HCT116 (cell line): Measurements from ENCODE around the gene ADD3. TPM values are rescaled to one million over a fixed set of nuclear protein-coding genes. Genes with fewer than 3 reads are reported as not detected.

Experiments used
- ATAC-seq: fragments of 200-7000 bp; cut with Tn5 transposase; 2 replicates; pipeline ENCODE4 v1.9.1; 2020; ENCODE audit warnings: mild to moderate bottlenecking, moderate library complexity
- BruUV-seq: library from RNA; stranded (reverse); fragments of 400-500 nt; replicated peaks from 2 replicates; lab custom pipeline; 2021; lab: Mats Ljungman, UMichigan
- CTCF ChIA-PET: fragments of 300-600 bp; sonication (Branson Sonifier 250); formaldehyde crosslinking; loops from one replicate; lab custom pipeline; 2021; ENCODE audit warnings: antibody characterized with exemption; lab: Charles Lee
- POLR2A ChIA-PET: fragments of 300-600, 350-600 bp; sonication (Branson Sonifier 250); formaldehyde crosslinking; loops from one replicate; lab custom pipeline; 2021; ENCODE audit warnings: antibody characterized with exemption; lab: Charles Lee
- RAD21 ChIA-PET, 2 experiments: fragments of 300-600 bp; sonication (Branson Sonifier 250); formaldehyde crosslinking; loops; one replicate each; lab custom pipeline; 2023; ENCODE audit warnings: low total read pairs in 2 of 2; ENCODE audit not compliant: uncharacterized antibody in 2 of 2, unreplicated experiment in 2 of 2, low non-redundant PET in 1 of 2; lab: Charles Lee
- DNase-seq: peaks from one replicate; pipeline ENCODE4 v3.0.0-alpha.2; 2010; ENCODE audit warnings: low read depth, low spot score
- H2AFZ ChIP-seq: fragments of 200-600 bp; shearing (Covaris generic), sonication (generic); 2 replicates; pipeline ENCODE4 v1.6.1; 2017; ENCODE audit warnings: low read depth, mixed run types, mixed read lengths, antibody characterized with exemption, low read length; ENCODE audit not compliant: poor library complexity, severe bottlenecking
- H3K27ac ChIP-seq: 2 replicates; pipeline ENCODE4 v1.5.1; 2012; ENCODE audit warnings: low read depth, low read length
- H3K27me3 ChIP-seq: fragments of 200-600 bp; sonication (generic); 2 replicates; pipeline ENCODE4 v1.6.1; 2016; ENCODE audit warnings: mixed run types, low read length, mixed read lengths; ENCODE audit not compliant: insufficient read depth
- H3K36me3 ChIP-seq, 2 experiments: fragments of 200-500 bp in 1 of 2; fragments of 200-600 bp in 1 of 2; sonication (Bioruptor generic) in 1 of 2; sonication (generic) in 1 of 2; 2 replicates each; pipeline versions ENCODE4 v1.5.1 to v1.6.1; 2014 to 2016; ENCODE audit warnings: low read length in 2 of 2, inconsistent platforms in 1 of 2, mixed read lengths in 1 of 2, mixed run types in 1 of 2; ENCODE audit not compliant: insufficient read depth in 2 of 2, control insufficient read depth in 1 of 2
- H3K4me1 ChIP-seq, 2 experiments: fragments of 200-600 bp in 1 of 2; sonication (generic) in 1 of 2; 2 replicates each; pipeline versions ENCODE4 v1.5.1 to v1.6.1; 2012 to 2017; ENCODE audit warnings: low read length in 2 of 2, inconsistent platforms in 1 of 2, mild to moderate bottlenecking in 1 of 2, mixed read lengths in 1 of 2, mixed run types in 1 of 2, moderate library complexity in 1 of 2; ENCODE audit not compliant: insufficient read depth in 2 of 2, control insufficient read depth in 1 of 2
- H3K4me2 ChIP-seq: fragments of 200-600 bp; sonication (generic); 2 replicates; pipeline ENCODE4 v1.6.1; 2017; ENCODE audit warnings: mixed run types, low read length, mixed read lengths
- H3K4me3 ChIP-seq, 2 experiments: fragments of 200-600 bp in 1 of 2; sonication (generic) in 1 of 2; replicated peaks in 1 of 2; 2 replicates each; pipeline ENCODE4 v1.5.1; 2011 to 2016; ENCODE audit warnings: low read length in 2 of 2, control low read depth in 1 of 2, low read depth in 1 of 2, mild to moderate bottlenecking in 1 of 2, mixed read lengths in 1 of 2, mixed run types in 1 of 2
- H3K79me2 ChIP-seq: fragments of 200-600 bp; sonication (generic); 2 replicates; pipeline ENCODE4 v1.6.1; 2017; ENCODE audit warnings: mild to moderate bottlenecking, mixed run types, low read length, moderate library complexity, mixed read lengths; ENCODE audit not compliant: insufficient read depth
- H3K9ac ChIP-seq: fragments of 200-600 bp; sonication (generic); 2 replicates; pipeline ENCODE4 v1.6.1; 2016; ENCODE audit warnings: low read length, mixed read lengths
- H3K9me2 ChIP-seq: fragments of 200-600 bp; sonication (generic), shearing (Covaris generic); 2 replicates; pipeline ENCODE4 v1.6.1; 2017; ENCODE audit warnings: mixed run types, mild to moderate bottlenecking, moderate library complexity; ENCODE audit not compliant: insufficient read depth
- H3K9me3 ChIP-seq, 2 experiments: fragments of 200-500 bp in 1 of 2; fragments of 200-600 bp in 1 of 2; sonication (Bioruptor generic) in 1 of 2; sonication (generic) in 1 of 2; 2 replicates each; pipeline ENCODE4 v1.6.1; 2014 to 2017; ENCODE audit warnings: low read length in 2 of 2, mixed read lengths in 2 of 2, inconsistent platforms in 1 of 2, low read depth in 1 of 2, mild to moderate bottlenecking in 1 of 2, mixed run types in 1 of 2, moderate library complexity in 1 of 2; ENCODE audit not compliant: control insufficient read depth in 1 of 2, insufficient read depth in 1 of 2
- H4K20me1 ChIP-seq: fragments of 200-600 bp; sonication (generic), shearing (Covaris generic); 2 replicates; pipeline ENCODE4 v1.6.1; 2017; ENCODE audit warnings: mixed run types, mild to moderate bottlenecking, moderate library complexity; ENCODE audit not compliant: insufficient read depth
- CBX3 ChIP-seq: IDR thresholded peaks from 2 replicates; pipeline ENCODE4 v1.6.1; 2012; ENCODE audit warnings: low read depth
- EZH2 ChIP-seq: fragments of 200-600 bp; sonication (generic); IDR thresholded peaks from 2 replicates; pipeline ENCODE4 v1.6.1; 2017; ENCODE audit warnings: antibody characterized with exemption, mixed run types
- FOSL1 ChIP-seq: IDR thresholded peaks from 2 replicates; pipeline ENCODE4 v1.6.1; 2012; ENCODE audit warnings: low read depth
- JUND ChIP-seq: IDR thresholded peaks from 2 replicates; pipeline ENCODE4 v1.6.1; 2012
- POLR2AphosphoS5 ChIP-seq: IDR thresholded peaks from 2 replicates; pipeline ENCODE4 v1.6.1; 2011; ENCODE audit warnings: mild to moderate bottlenecking, low read depth, low read length, moderate library complexity
- RAD21 ChIP-seq: IDR thresholded peaks from 2 replicates; pipeline ENCODE4 v1.6.1; 2012; ENCODE audit warnings: low read depth, mild to moderate bottlenecking
- SIN3A ChIP-seq: IDR thresholded peaks from 2 replicates; pipeline ENCODE4 v1.6.1; 2012; ENCODE audit warnings: low read depth
- SP1 ChIP-seq: IDR thresholded peaks from 2 replicates; pipeline ENCODE4 v1.6.1; 2012; ENCODE audit warnings: low read depth
- SRF ChIP-seq: IDR thresholded peaks from 2 replicates; pipeline ENCODE4 v1.6.1; 2012; ENCODE audit warnings: low read depth
- TCF7L2 ChIP-seq: IDR thresholded peaks from 2 replicates; pipeline ENCODE4 v1.7.0; 2011; ENCODE audit warnings: borderline replicate concordance, inconsistent platforms; ENCODE audit not compliant: insufficient read depth, insufficient read length; ENCODE audit errors: extremely low read depth
- YY1 ChIP-seq: IDR thresholded peaks from 2 replicates; pipeline ENCODE4 v1.6.1; 2011; ENCODE audit warnings: low read length, low read depth, moderate library complexity, mild to moderate bottlenecking; ENCODE audit not compliant: insufficient replicate concordance; ENCODE audit errors: extremely low read depth
- ZFX ChIP-seq: fragments of 450-650 bp; IDR thresholded peaks from 2 replicates; pipeline ENCODE4 v1.6.1; 2017
- ZNF274 ChIP-seq: fragments of 200-500 bp; sonication (Bioruptor generic); IDR thresholded peaks from 2 replicates; pipeline ENCODE4 v1.6.1; 2014; ENCODE audit warnings: mild to moderate bottlenecking, low read depth, low read length, inconsistent platforms
- intact Hi-C: fragments of 100-400 bp; cut with micrococcal nuclease; formaldehyde crosslinking; loops from 2 replicates; pipeline ENCODE4 v1.10.0; 2022
- total RNA-seq: library from RNA; stranded (reverse); gene quantifications from one replicate; pipeline ENCODE4 v1.2.1, GENCODE V29; 2021; ENCODE audit not compliant: unreplicated experiment
- TF ChIP-seq, protein P1 (sequence below): IDR thresholded peaks from 2 replicates; pipeline ENCODE4 v1.6.1; 2012; ENCODE audit warnings: low read depth
- TF ChIP-seq, protein P2 (sequence below): IDR thresholded peaks from 2 replicates; pipeline ENCODE4 v1.6.1; 2012
- TF ChIP-seq, protein P3 (sequence below): IDR thresholded peaks from 2 replicates; pipeline ENCODE4 v1.6.1; 2011; ENCODE audit warnings: mild to moderate bottlenecking, low read length, moderate library complexity; ENCODE audit not compliant: insufficient replicate concordance; ENCODE audit errors: extremely low read depth
- TF ChIP-seq, protein P4 (sequence below), 3 experiments: fragments of 200-600 bp in 1 of 3; sonication (generic) in 1 of 3; IDR thresholded peaks in 2 of 3; conservative IDR thresholded peaks in 1 of 3; 2 replicates each; pipeline ENCODE4 v1.5.1; 2012 to 2017; ENCODE audit warnings: low read depth in 2 of 3, low read length in 2 of 3, antibody characterized with exemption in 1 of 3, borderline replicate concordance in 1 of 3, control low read depth in 1 of 3, mild to moderate bottlenecking in 1 of 3, mixed read lengths in 1 of 3, mixed run types in 1 of 3, moderate library complexity in 1 of 3; ENCODE audit not compliant: insufficient read depth in 1 of 3

The ADD3 gene
- total RNA-seq, 1 experiment from 2014 or later = 41.1 TPM

DNA sequence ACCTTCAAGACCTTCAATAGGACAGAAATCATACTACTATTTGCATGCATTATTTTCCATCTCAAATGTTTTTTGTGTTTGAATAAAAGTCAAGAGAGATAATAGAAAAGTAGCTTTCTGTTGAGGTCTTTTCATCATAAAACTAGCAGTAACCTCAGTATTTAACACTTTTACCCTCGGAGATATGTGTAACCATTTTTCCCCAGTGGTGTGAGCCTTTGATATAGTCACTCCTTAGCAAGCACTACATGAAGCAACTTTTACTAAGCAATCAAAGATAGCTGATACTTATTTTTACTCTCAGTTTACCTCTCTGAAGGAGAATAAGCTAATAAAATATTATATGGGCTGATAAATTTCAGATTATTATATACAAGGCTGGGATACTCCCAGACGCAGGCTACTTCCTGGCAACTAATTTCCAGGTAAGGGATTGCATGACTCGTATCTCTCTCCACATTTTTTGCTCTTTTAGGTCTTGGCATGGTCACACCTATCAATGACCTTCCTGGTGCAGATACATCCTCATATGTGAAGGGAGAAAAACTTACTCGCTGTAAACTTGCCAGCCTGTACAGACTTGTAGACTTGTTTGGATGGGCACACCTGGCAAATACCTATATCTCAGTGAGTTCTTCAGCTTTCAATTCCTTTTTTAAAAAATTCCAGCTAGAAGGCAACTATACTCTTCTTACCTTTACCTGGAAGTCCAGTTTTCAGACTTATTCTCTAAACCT, 108.2 kb downstream of the ADD3 start:
- CTCF ChIA-PET = interaction anchor here (0.7 kb wide), 1 partner anchor 106 kb away, joined by 6 read pairs; no protein-coding TSS in a partner anchor
- H3K79me2 ChIP-seq = no peaks in the 10 kb centered on the region
- H4K20me1 ChIP-seq = no peaks in the 10 kb centered on the region
- 0 out of 4 replicates have a peak, but pooled peaks cover 0 to 5% of the 10 kb centered on the region in 2 experiments for H3K36me3 ChIP-seq
- H3K27ac ChIP-seq = no peak overlapping the region
- no peaks in the 10 kb centered on the region for H3K9me2 ChIP-seq
- H3K9me3 ChIP-seq = no peaks in the 10 kb centered on the region
- no peak overlapping the region for H3K9ac ChIP-seq
- H3K4me1 ChIP-seq = no peaks in the 10 kb centered on the region
- no peak overlapping the region for H2AFZ ChIP-seq
- no TSS peak for BruUV-seq
- TF ChIP-seq ZFX (no peak), FOSL1 (no peak), SP1 (no peak), TCF7L2 (no peak), YY1 (no peak), SIN3A (no peak), POLR2AphosphoS5 (no peak), JUND (no peak), SRF (no peak), ZNF274 (no peak), RAD21 (no peak), CBX3 (no peak), EZH2 (no peak)
- TF ChIP-seq, protein P1, sequence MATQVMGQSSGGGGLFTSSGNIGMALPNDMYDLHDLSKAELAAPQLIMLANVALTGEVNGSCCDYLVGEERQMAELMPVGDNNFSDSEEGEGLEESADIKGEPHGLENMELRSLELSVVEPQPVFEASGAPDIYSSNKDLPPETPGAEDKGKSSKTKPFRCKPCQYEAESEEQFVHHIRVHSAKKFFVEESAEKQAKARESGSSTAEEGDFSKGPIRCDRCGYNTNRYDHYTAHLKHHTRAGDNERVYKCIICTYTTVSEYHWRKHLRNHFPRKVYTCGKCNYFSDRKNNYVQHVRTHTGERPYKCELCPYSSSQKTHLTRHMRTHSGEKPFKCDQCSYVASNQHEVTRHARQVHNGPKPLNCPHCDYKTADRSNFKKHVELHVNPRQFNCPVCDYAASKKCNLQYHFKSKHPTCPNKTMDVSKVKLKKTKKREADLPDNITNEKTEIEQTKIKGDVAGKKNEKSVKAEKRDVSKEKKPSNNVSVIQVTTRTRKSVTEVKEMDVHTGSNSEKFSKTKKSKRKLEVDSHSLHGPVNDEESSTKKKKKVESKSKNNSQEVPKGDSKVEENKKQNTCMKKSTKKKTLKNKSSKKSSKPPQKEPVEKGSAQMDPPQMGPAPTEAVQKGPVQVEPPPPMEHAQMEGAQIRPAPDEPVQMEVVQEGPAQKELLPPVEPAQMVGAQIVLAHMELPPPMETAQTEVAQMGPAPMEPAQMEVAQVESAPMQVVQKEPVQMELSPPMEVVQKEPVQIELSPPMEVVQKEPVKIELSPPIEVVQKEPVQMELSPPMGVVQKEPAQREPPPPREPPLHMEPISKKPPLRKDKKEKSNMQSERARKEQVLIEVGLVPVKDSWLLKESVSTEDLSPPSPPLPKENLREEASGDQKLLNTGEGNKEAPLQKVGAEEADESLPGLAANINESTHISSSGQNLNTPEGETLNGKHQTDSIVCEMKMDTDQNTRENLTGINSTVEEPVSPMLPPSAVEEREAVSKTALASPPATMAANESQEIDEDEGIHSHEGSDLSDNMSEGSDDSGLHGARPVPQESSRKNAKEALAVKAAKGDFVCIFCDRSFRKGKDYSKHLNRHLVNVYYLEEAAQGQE = no peak
- TF ChIP-seq, protein P2, sequence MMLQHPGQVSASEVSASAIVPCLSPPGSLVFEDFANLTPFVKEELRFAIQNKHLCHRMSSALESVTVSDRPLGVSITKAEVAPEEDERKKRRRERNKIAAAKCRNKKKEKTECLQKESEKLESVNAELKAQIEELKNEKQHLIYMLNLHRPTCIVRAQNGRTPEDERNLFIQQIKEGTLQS = no peak
- TF ChIP-seq, protein P3, sequence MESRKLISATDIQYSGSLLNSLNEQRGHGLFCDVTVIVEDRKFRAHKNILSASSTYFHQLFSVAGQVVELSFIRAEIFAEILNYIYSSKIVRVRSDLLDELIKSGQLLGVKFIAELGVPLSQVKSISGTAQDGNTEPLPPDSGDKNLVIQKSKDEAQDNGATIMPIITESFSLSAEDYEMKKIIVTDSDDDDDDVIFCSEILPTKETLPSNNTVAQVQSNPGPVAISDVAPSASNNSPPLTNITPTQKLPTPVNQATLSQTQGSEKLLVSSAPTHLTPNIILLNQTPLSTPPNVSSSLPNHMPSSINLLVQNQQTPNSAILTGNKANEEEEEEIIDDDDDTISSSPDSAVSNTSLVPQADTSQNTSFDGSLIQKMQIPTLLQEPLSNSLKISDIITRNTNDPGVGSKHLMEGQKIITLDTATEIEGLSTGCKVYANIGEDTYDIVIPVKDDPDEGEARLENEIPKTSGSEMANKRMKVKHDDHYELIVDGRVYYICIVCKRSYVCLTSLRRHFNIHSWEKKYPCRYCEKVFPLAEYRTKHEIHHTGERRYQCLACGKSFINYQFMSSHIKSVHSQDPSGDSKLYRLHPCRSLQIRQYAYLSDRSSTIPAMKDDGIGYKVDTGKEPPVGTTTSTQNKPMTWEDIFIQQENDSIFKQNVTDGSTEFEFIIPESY = no peak
- TF ChIP-seq, protein P4, sequence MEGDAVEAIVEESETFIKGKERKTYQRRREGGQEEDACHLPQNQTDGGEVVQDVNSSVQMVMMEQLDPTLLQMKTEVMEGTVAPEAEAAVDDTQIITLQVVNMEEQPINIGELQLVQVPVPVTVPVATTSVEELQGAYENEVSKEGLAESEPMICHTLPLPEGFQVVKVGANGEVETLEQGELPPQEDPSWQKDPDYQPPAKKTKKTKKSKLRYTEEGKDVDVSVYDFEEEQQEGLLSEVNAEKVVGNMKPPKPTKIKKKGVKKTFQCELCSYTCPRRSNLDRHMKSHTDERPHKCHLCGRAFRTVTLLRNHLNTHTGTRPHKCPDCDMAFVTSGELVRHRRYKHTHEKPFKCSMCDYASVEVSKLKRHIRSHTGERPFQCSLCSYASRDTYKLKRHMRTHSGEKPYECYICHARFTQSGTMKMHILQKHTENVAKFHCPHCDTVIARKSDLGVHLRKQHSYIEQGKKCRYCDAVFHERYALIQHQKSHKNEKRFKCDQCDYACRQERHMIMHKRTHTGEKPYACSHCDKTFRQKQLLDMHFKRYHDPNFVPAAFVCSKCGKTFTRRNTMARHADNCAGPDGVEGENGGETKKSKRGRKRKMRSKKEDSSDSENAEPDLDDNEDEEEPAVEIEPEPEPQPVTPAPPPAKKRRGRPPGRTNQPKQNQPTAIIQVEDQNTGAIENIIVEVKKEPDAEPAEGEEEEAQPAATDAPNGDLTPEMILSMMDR (IDR thresholded peaks at IDR 0.05 in 2 of 3, conservative IDR thresholded peaks at IDR 0.05 in 1 of 3; ENCODE audit: borderline replicate concordance in 1 of 3, insufficient read depth in 1 of 3, low read depth in 2 of 3, low read length in 2 of 3) = no peak
- TF ChIP-seq, all 23 proteins: peak for 0
- RAD21 ChIA-PET = no interaction called here
- Histone ChIP-seq H3K27me3 (no peaks in the 10 kb centered on the region), H3K4me3 (no peak overlapping the region), H3K4me2 (no peak overlapping the region)
- POLR2A ChIA-PET = no interaction called here
- ATAC-seq (no peak), DNase-seq (no peak)
- intact Hi-C loops = no loop called here
